WTC11 (cell line): ENCODE measurements around the gene PPP2R2C. TPM values are rescaled to one million over a fixed set of nuclear protein-coding genes. Genes with fewer than 3 reads are reported as not detected.

ENCODE experiments used
- ATAC-seq: fragments of 200-7000 bp; cut with Tn5 transposase; 2 replicates; pipeline ENCODE4 v1.10.0; 2021; ENCODE audit warnings: mild to moderate bottlenecking, moderate library complexity
- CTCF ChIA-PET: fragments of 300-600 bp; sonication (Branson Sonifier 250); formaldehyde crosslinking; loops from one replicate; lab custom pipeline; 2021; ENCODE audit warnings: antibody characterized with exemption; lab: Charles Lee
- POLR2A ChIA-PET: fragments of 350-600 bp; sonication (Branson Sonifier 250); formaldehyde crosslinking; loops from one replicate; lab custom pipeline; 2021; ENCODE audit warnings: antibody characterized with exemption; lab: Charles Lee
- DNase-seq: peaks from one replicate; pipeline ENCODE4 v3.0.0; 2021; ENCODE audit warnings: low spot score
- H3K27ac Mint-ChIP-seq: 2 replicates; pipeline ENCODE4 v1.8.0; 2021; ENCODE audit warnings: mixed read lengths
- H3K27me3 Mint-ChIP-seq: 2 replicates; pipeline ENCODE4 v1.8.0; 2021; ENCODE audit warnings: low read depth, mild to moderate bottlenecking, moderate library complexity, mixed read lengths
- H3K36me3 Mint-ChIP-seq: 2 replicates; pipeline ENCODE4 v1.8.0; 2021; ENCODE audit warnings: mixed read lengths
- H3K4me1 Mint-ChIP-seq: 2 replicates; pipeline ENCODE4 v1.8.0; 2022; ENCODE audit warnings: mixed read lengths
- H3K4me3 Mint-ChIP-seq: 2 replicates; pipeline ENCODE4 v1.8.0; 2021; ENCODE audit warnings: mild to moderate bottlenecking, moderate library complexity, mixed read lengths
- H3K9me3 Mint-ChIP-seq: 2 replicates; pipeline ENCODE4 v1.8.0; 2021; ENCODE audit warnings: mixed read lengths
- ATF1 ChIP-seq: sonication (generic); formaldehyde crosslinking; IDR thresholded peaks from 2 replicates; pipeline ENCODE4 v1.8.1; 2023; ENCODE audit warnings: mild to moderate bottlenecking, moderate library complexity, missing genetic modification reagents
- CDX4 ChIP-seq: fragments of 250-450 bp; sonication (Bioruptor Pico); IDR thresholded peaks from 2 replicates; pipeline ENCODE4 v1.9.0; 2021; ENCODE audit warnings: moderate library complexity, mild to moderate bottlenecking, inconsistent platforms, borderline replicate concordance
- CREM ChIP-seq: sonication (generic); formaldehyde crosslinking; IDR thresholded peaks from 2 replicates; pipeline ENCODE4 v1.8.1; 2022; ENCODE audit warnings: mild to moderate bottlenecking, missing genetic modification reagents, moderate library complexity
- CTCF ChIP-seq: fragments of 200-600 bp; IDR thresholded peaks from 2 replicates; pipeline ENCODE4 v1.8.0; 2022; ENCODE audit warnings: antibody characterized with exemption
- ELF4 ChIP-seq: sonication (generic); formaldehyde crosslinking; IDR thresholded peaks from 2 replicates; pipeline ENCODE4 v1.8.1; 2022; ENCODE audit warnings: low read depth, mild to moderate bottlenecking, moderate library complexity, missing genetic modification reagents
- FOXP1 ChIP-seq: sonication (generic); formaldehyde crosslinking; IDR thresholded peaks from 2 replicates; pipeline ENCODE4 v1.8.0; 2022; ENCODE audit warnings: missing genetic modification reagents, mild to moderate bottlenecking, moderate library complexity, borderline replicate concordance
- GRHL2 ChIP-seq: fragments of 250-450 bp; sonication (Bioruptor Pico); IDR thresholded peaks from 2 replicates; pipeline ENCODE4 v1.8.0; 2022; ENCODE audit warnings: mild to moderate bottlenecking, moderate library complexity; ENCODE audit not compliant: insufficient replicate concordance, severe bottlenecking
- GTF2I ChIP-seq: fragments of 250-450 bp; sonication (Bioruptor Pico); conservative IDR thresholded peaks from 2 replicates; pipeline ENCODE4 v1.4.0; 2021; ENCODE audit warnings: mild to moderate bottlenecking
- HMGA2 ChIP-seq: fragments of 250-450 bp; sonication (Bioruptor Pico); IDR thresholded peaks from 2 replicates; pipeline ENCODE4 v1.4.0; 2021; ENCODE audit warnings: mild to moderate bottlenecking, moderate library complexity
- MXD4 ChIP-seq: fragments of 250-450 bp; sonication (Bioruptor Pico); IDR thresholded peaks from 2 replicates; pipeline ENCODE4 v1.8.0; 2021; ENCODE audit warnings: mild to moderate bottlenecking, moderate library complexity, borderline replicate concordance
- MYBL2 ChIP-seq: sonication (generic); formaldehyde crosslinking; IDR thresholded peaks from 2 replicates; pipeline ENCODE4 v1.8.1; 2023; ENCODE audit warnings: mild to moderate bottlenecking, moderate library complexity, missing genetic modification reagents
- NFYB ChIP-seq: sonication (generic); formaldehyde crosslinking; conservative IDR thresholded peaks from 2 replicates; pipeline ENCODE4 v1.8.0; 2022; ENCODE audit warnings: low read depth, missing genetic modification reagents
- OVOL2 ChIP-seq: fragments of 250-450 bp; sonication (Bioruptor Pico); IDR thresholded peaks from 2 replicates; pipeline ENCODE4 v1.9.0; 2021; ENCODE audit warnings: mild to moderate bottlenecking, borderline replicate concordance
- TEAD1 ChIP-seq: sonication (generic); formaldehyde crosslinking; IDR thresholded peaks from 2 replicates; pipeline ENCODE4 v1.8.0; 2022; ENCODE audit warnings: mild to moderate bottlenecking, missing genetic modification reagents
- TEAD4 ChIP-seq: sonication (generic); formaldehyde crosslinking; IDR thresholded peaks from 2 replicates; pipeline ENCODE4 v1.8.0; 2022; ENCODE audit warnings: mild to moderate bottlenecking, missing genetic modification reagents
- ZBTB21 ChIP-seq: sonication (generic); formaldehyde crosslinking; IDR thresholded peaks from 2 replicates; pipeline ENCODE4 v1.8.1; 2023; ENCODE audit warnings: mild to moderate bottlenecking, missing genetic modification reagents, borderline replicate concordance
- ZMAT4 ChIP-seq: fragments of 250-450 bp; sonication (Bioruptor Pico); IDR thresholded peaks from 2 replicates; pipeline ENCODE4 v1.9.0; 2021; ENCODE audit warnings: mild to moderate bottlenecking
- ZNF263 ChIP-seq: sonication (generic); formaldehyde crosslinking; IDR thresholded peaks from 2 replicates; pipeline ENCODE4 v1.8.1; 2022; ENCODE audit warnings: low read depth, mild to moderate bottlenecking, moderate library complexity, missing genetic modification reagents
- ZNF281 ChIP-seq: sonication (generic); formaldehyde crosslinking; IDR thresholded peaks from 2 replicates; pipeline ENCODE4 v1.8.0; 2023; ENCODE audit warnings: mild to moderate bottlenecking, missing genetic modification reagents
- ZNF416 ChIP-seq: fragments of 250-450 bp; sonication (Bioruptor Pico); IDR thresholded peaks from 2 replicates; pipeline ENCODE4 v1.9.0; 2021; ENCODE audit warnings: mild to moderate bottlenecking, inconsistent platforms
- ZNF425 ChIP-seq: fragments of 250-450 bp; sonication (Bioruptor Pico); conservative IDR thresholded peaks from 2 replicates; pipeline ENCODE4 v1.9.0; 2021; ENCODE audit warnings: mild to moderate bottlenecking
- ZNF512 ChIP-seq: sonication (generic); formaldehyde crosslinking; IDR thresholded peaks from 2 replicates; pipeline ENCODE4 v1.8.1; 2022; ENCODE audit warnings: missing genetic modification reagents, borderline replicate concordance
- total RNA-seq: library from RNA; stranded (reverse); gene quantifications from 3 replicates; pipeline ENCODE4 v1.2.3, GENCODE V29; 2021

Gene PPP2R2C
- total RNA-seq, 1 experiment from 2014 or later = 11.5 TPM

GRCh38 chr4:6277935-6278800, 194.2 kb downstream of the PPP2R2C start (continued):
- TF ChIP-seq ZNF281 (CRISPR knock-in tag) = no peak
- TF ChIP-seq CTCF = no peak
- no peak for TF ChIP-seq ZNF512

- Mint-ChIP-seq H3K27me3 (no peaks in the 10 kb centered on the region), H3K36me3 (peaks cover 2% of the 10 kb centered on the region; the same call in 1 of the 2 replicates), H3K27ac (no peak overlapping the region; the same call in 1 of the 2 replicates)
- ChIA-PET CTCF (interaction anchor here (1.4 kb wide), 1 partner anchor 50 kb away, joined by 4 read pairs; no protein-coding TSS in a partner anchor), POLR2A (no interaction called here)
- no peak for ATAC-seq
- TF ChIP-seq CDX4 (no peak), HMGA2 (CRISPR knock-in tag) (no peak), OVOL2 (no peak), ZNF416 (CRISPR knock-in tag) (no peak), MYBL2 (CRISPR knock-in tag) (no peak), FOXP1 (CRISPR knock-in tag) (no peak), ZNF425 (no peak), TEAD4 (CRISPR knock-in tag) (no peak), MXD4 (CRISPR knock-in tag) (no peak), ATF1 (no peak), ELF4 (CRISPR knock-in tag) (no peak), ZMAT4 (CRISPR knock-in tag) (no peak), TEAD1 (CRISPR knock-in tag) (no peak), ZBTB21 (CRISPR knock-in tag) (no peak), ZNF263 (CRISPR knock-in tag) (no peak), GRHL2 (CRISPR knock-in tag) (no peak), GTF2I (CRISPR knock-in tag) (no peak), CREM (CRISPR knock-in tag) (no peak), NFYB (CRISPR knock-in tag) (no peak), CTCF (no peak)
- TF ChIP-seq, all 79 proteins: peak for 0
- H3K4me1 Mint-ChIP-seq = peaks cover 22% of the 10 kb centered on the region
- H3K4me3 Mint-ChIP-seq = no peak overlapping the region
- no peak for DNase-seq
- no peaks in the 10 kb centered on the region for H3K9me3 Mint-ChIP-seq
These were observed 195.1 kb downstream of the PPP2R2C start for GRCh38 chr4:6277139-6277802.
